NCI-H1417 treated with DMSO at 0.1 percent for 48 hours (cell line): Measurements from ENCODE around the gene CTBP1.

ENCODE experiments used
- DNase-seq: peaks from one replicate; lab custom pipeline; 2025; lab: John Stamatoyannopoulos, UW

Gene CTBP1

DNA sequence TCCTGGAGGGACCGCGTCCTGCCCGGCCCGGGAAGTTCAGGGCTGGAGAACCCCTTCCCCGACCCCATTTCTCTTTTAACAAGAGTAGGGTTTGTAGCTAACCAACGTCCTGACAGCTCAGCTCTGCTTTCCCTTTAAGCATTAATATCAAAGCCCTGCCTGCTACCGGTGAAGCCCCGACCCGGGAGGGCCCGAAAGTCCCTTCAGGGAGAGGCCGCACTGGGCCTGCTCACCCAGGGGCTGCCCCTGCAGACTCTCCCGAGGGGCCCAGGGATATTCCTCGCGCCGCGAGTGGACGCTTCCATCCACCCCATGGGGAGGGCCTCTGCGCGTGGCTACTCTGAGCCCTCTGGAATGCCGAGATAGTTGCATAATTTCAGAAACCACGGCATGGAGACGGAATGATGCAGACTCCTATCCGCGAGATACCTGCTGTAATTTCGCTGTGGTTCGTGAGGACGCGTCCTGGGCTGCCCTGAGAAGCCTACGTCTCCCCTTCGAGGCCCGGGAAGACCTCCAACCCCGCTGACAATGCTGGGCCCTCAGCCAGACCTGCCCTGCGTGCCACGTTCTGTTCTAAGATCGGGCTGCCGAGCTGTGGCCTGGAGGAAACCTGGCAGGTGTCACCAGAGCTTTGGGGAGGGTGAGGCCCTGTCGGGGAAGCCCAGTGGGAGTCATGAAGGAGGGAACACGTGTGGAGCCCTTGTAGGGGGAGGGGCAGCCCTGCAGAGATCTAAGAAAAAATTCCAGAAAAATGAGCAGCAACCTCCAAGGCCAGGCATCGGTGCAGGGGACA lies 999 bp upstream of the CTBP1 start:
- no peak for DNase-seq

DNA sequence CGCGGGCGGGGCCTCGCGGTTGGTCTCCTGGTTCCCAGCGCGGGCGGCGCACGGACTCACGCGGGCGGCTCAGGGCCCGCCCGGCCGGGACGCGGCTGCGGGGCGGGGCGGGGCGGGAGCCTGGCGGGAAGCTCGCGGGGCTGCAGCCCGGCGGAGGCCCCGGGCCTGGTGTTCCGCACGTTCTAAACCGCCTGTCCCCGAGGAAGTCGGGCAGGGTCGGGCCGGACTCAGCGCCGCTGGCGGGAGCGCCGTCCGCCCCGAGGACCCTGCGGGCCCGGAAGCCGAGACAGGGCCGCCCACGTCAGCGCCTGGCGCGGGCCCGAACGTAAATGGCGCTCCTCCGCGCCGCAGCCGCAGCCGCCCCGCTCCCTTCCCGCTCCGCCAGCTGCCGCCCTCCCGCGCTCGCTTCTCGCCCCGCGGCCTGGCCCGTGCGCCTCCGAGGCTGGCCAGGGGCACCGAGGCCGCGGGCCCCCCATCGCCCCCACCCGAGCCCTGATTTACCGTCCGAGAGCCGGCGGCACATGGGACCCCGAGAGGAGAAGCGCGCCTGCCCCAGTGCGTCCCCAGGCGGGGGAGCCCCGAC lies 309 bp upstream of the CTBP1 start:
- no peak for DNase-seq

GRCh38 chr4:1247864-1248244 lies 1.1 kb downstream of the CTBP1 start:
- DNase-seq = no peak

- no peak for DNase-seq
Measured at GRCh38 chr4:1246901-1247863, 1.7 kb downstream of the CTBP1 start.

DNA sequence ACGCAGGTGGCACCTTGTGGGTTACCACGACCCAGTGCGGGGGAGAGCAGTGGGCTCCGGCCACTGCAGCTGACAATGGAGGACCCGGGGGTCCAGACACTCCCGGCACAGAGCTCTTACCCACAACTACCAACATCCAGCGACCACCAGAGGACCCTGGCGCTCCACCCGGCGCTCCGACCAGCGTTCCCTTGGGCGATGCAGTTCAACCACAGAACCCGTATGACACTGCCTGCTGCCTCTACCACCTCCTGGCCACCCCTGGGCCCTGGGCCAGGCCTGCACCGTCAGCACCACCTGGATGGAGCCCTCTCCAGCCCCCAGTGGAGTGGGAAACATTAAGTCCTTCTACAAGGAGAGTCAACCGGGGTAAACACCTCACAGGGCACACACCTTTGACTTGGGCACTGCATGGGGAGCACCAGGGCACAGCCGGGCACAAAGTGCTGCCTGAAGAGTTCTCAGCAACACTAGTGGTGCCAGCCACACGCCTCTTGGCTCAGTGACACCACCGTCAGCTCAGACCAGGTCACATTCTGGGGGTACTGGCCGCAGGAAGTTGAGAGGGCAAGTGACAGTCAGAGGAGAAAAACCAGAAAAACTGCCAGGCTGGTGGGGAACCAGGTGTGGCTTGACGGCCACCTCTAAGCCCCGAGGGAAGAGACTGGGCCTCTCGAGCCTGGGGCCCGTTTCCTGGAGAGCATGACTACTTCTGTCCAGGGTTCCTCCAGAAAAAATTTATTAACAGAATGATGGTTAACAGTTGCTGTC lies 2.6 kb downstream of the CTBP1 start:
- no peak for DNase-seq

GRCh38 chr4:1245481-1246051 lies 3.4 kb downstream of the CTBP1 start:
- DNase-seq = no peak

DNA sequence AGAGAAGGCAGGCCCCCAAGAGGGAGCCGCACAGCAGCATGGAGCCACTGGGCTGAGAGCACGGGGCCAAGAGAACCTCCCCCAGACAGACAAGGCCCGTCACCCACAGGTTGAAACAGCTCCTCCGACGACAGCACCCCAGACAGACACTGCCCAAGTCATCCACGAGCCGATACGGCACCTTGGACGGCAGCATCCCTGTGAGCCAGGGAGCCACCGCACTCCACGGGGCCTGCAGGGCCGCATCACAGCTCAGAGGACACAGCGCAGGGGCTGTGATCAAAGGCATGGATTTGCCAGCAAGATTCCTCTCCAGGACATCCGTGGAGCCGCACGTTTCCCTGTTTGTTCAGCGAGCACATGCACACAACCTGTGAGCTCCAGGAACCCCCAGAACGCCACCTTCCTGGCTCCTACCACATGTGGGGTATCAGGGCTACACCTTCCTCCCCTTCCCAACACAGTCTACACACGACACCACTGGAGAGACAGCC lies 3.9 kb downstream of the CTBP1 start:
- DNase-seq = no peak

- no peak for DNase-seq
Measured at GRCh38 chr4:1244081-1244977, 4.6 kb downstream of the CTBP1 start.

DNA sequence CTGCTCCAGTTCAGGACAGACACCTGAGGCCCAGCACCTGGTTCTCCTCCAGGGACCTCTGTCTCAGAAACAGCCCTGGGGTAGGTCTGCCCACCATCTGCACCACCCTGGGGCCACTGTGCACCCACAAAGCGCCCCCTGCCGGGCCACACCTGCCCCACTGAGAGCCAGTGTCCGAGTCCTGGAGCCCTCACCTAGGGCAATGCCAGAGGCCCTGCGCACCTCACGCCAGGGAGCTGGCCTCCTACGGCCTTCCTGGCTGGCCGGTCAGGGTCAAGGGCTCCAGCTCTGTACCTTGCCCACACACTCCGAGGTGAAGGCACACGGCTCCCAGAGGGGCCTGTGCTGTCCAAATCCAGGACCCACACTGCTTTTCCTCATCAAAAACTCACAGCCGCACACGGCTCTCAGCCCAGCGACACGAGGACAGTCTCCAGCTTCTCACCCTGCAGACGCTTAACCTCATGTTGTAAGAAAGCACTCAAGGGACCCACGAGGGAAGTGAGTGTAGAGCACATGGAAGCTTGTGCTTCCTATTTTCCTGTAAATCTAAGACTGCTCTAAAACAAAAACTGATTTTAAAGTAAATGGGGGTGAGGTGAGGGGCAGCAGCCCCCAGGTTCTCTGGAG lies 5.4 kb downstream of the CTBP1 start:
- DNase-seq = no peak

DNA sequence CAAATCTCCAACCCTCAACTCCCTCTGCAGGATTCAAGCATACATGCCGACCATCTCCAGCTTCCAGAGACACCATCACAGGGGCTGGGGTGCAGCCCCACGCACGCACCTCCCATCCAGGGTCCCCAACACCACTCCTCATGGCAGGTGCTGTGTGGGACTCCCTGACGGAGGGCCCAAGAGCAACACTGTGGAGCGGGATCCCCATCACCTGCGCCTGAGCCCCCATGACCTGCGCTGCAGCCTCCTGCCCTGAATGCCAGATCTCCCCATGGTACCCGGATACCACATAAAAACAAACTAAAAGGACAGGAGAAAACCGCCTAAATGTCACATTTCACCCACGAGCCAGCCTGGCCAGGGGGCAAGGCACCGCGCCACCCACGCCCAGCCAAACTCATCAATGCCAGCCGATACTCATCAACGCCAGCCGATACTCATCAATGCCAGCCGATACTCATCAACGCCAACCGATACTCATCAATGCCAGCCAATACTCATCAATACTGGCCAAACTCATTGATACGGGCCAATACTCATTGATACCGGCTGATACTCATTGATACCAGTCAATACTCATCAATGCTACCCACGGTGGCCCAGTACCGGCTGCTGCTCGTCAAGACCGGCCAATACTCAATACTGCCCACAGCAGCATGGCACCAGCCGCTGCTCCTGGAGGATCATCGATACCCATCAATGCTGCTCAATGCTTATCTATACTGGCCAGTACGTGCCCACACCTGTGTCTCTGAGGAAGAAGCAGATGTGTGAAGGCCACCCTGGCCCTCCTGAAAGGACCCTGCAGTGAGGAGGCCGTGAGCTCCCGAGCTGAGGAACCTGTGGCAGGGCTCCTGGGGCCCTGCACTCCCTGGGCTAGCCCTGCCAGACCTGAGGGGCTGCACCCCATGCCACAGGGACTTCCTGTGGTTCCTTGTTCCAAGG lies 6.2 kb downstream of the CTBP1 start:
- no peak for DNase-seq

GRCh38 chr4:1241936-1242505 lies 6.9 kb downstream of the CTBP1 start:
- no peak for DNase-seq

GRCh38 chr4:1241466-1241935 lies 7.4 kb downstream of the CTBP1 start:
- DNase-seq = no peak

- DNase-seq = no peak
Measured at GRCh38 chr4:1240721-1241465, 8.0 kb downstream of the CTBP1 start.

GRCh38 chr4:1239950-1240307 lies 9.0 kb downstream of the CTBP1 start:
- no peak for DNase-seq

GRCh38 chr4:1239141-1239949 lies 9.6 kb downstream of the CTBP1 start:
- no peak for DNase-seq

GRCh38 chr4:1238676-1239000 lies 10.3 kb downstream of the CTBP1 start:
- DNase-seq = no peak
